ENCODE results near the gene HIF3A. TPM values are rescaled to one million over a fixed set of nuclear protein-coding genes. Genes with fewer than 3 reads are reported as not detected.

The HIF3A gene
- polyA plus RNA-seq, 1 donor (not counting 4 experiments of a cell fraction or from before 2014, with no cell fraction given): 0.01 TPM

DNA sequence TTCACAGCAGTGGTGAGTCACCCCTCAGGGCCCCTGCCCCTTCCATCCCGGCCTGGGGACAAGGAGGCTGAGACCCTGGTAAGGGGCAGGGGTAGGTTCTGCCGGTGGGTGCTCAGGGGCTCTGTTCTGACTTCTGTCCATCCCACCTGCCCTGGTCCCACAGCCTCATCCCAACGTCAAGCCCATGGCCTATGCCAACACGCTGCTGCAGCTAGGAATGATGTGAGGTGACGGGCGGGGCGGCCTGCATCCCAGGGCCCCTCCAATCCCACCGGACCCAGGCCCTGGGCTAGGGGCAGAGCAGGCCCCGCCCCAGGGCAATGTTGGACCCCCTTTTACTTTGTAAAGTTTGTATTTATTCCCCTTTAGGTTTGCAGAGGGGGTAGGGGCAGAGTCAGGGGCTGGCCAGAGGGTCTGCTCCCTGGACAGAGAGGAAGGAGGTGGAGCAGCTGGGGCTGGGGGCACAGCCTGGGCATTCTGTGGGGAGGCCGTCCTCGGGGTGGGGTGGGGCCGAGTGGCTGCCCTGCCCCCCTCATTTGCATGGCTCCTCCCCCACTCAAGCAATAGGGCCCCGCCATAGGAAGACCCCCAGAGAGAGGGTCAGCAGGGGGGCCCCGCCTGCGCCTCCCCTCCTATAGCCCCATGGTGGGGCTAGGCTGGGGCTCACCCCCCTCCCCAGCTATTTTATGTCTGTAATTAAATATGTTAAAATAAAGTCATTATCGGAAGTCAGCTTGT, 93.4 kb downstream of the HIF3A start:
- no peak overlapping the region for H3K4me3 ChIP-seq (ENCODE audit: control insufficient read depth in 2 of 3, extremely low read depth in 1 of 3, insufficient read depth in 2 of 3, low read depth in 1 of 3, low read length in 3 of 3)

DNA sequence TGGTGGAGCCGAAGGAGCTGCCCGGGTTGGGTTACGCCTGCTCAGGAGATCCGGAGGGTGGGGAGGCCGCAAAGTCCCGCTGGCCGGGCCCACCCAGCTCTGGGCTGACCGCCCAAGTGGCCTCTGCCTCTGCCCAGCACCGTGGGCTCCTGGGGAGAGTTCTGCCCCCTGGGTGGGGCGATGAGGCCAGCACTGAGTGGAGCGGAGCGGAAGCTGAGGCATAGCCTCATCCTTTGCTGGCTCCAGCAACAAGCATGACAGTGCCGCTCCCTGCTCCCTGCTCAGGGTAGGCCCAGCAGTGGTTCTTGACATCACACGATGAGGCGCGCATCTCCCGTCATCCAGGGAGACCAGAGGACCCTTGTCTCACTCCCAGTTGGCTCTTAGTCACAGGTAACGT, 94.0 kb downstream of the HIF3A start:
- peaks cover 4% of the 10 kb centered on the region for H3K9me3 ChIP-seq (ENCODE audit: control insufficient read depth, low read depth, low read length)
- H3K9me1 ChIP-seq (ENCODE audit: control insufficient read depth, extremely low read depth, insufficient read depth, low read length): no peaks in the 10 kb centered on the region
- no peak overlapping the region for H3K9ac ChIP-seq (ENCODE audit: control insufficient read depth, extremely low read depth, insufficient read depth, low read length)
- H3K36me3 ChIP-seq (ENCODE audit: control insufficient read depth in 2 of 2, extremely low read depth in 1 of 2, insufficient read depth in 2 of 2, low read length in 2 of 2): peaks cover 28 to 29% of the 10 kb centered on the region in 2 experiments
- no peak for DNase-seq (ENCODE audit: low read depth, low spot score)
- H3K4me2 ChIP-seq (ENCODE audit: control insufficient read depth, extremely low read depth, insufficient read depth, low read depth, low read length): no peak overlapping the region
- TF ChIP-seq, protein P1, sequence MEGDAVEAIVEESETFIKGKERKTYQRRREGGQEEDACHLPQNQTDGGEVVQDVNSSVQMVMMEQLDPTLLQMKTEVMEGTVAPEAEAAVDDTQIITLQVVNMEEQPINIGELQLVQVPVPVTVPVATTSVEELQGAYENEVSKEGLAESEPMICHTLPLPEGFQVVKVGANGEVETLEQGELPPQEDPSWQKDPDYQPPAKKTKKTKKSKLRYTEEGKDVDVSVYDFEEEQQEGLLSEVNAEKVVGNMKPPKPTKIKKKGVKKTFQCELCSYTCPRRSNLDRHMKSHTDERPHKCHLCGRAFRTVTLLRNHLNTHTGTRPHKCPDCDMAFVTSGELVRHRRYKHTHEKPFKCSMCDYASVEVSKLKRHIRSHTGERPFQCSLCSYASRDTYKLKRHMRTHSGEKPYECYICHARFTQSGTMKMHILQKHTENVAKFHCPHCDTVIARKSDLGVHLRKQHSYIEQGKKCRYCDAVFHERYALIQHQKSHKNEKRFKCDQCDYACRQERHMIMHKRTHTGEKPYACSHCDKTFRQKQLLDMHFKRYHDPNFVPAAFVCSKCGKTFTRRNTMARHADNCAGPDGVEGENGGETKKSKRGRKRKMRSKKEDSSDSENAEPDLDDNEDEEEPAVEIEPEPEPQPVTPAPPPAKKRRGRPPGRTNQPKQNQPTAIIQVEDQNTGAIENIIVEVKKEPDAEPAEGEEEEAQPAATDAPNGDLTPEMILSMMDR (optimal IDR thresholded peaks at IDR 0.05 in 1 of 3, IDR thresholded peaks at IDR 0.05 in 1 of 3, conservative IDR thresholded peaks at IDR 0.05 in 1 of 3; ENCODE audit: extremely low read depth in 1 of 3, insufficient read depth in 2 of 3, low read length in 3 of 3): no peak
- H4K20me1 ChIP-seq (ENCODE audit: control insufficient read depth, extremely low read depth, insufficient read depth, low read length): no peaks in the 10 kb centered on the region
- no peaks in the 10 kb centered on the region for H3K79me2 ChIP-seq (ENCODE audit: control insufficient read depth, insufficient read depth, low read length)
- no peak overlapping the region for H2AFZ ChIP-seq (ENCODE audit: control insufficient read depth, low read length)
- H3K27ac ChIP-seq (ENCODE audit: control insufficient read depth, insufficient read depth, low read length): no peak overlapping the region
- FAIRE-seq: no peak
- H3K27me3 ChIP-seq (ENCODE audit: control insufficient read depth, extremely low read depth, insufficient read depth, low read length): no peaks in the 10 kb centered on the region
- dilution Hi-C loops (cut with MboI; ENCODE audit: extremely low pct_ligation_motif_present, low sequenced_read_pairs): no loop called here
- H3K4me1 ChIP-seq (ENCODE audit: control insufficient read depth, extremely low read depth, insufficient read depth, low read length): no peaks in the 10 kb centered on the region
- no peak overlapping the region for H3K4me3 ChIP-seq (ENCODE audit: control insufficient read depth in 2 of 3, extremely low read depth in 1 of 3, insufficient read depth in 2 of 3, low read depth in 1 of 3, low read length in 3 of 3)

More for the DNA sequence above, 93.4 kb downstream of the HIF3A start:
- DNase-seq (ENCODE audit: low read depth, low spot score): no peak
- no peak for FAIRE-seq
- Histone ChIP-seq H3K27me3 (ENCODE audit: control insufficient read depth, extremely low read depth, insufficient read depth, low read length) (no peaks in the 10 kb centered on the region), H3K36me3 (ENCODE audit: control insufficient read depth in 2 of 2, extremely low read depth in 1 of 2, insufficient read depth in 2 of 2, low read length in 2 of 2) (peaks cover 28 to 29% of the 10 kb centered on the region in 2 experiments), H3K79me2 (ENCODE audit: control insufficient read depth, insufficient read depth, low read length) (no peaks in the 10 kb centered on the region), H3K9me1 (ENCODE audit: control insufficient read depth, extremely low read depth, insufficient read depth, low read length) (no peaks in the 10 kb centered on the region), H3K9me3 (ENCODE audit: control insufficient read depth, low read depth, low read length) (peaks cover 4% of the 10 kb centered on the region), H3K9ac (ENCODE audit: control insufficient read depth, extremely low read depth, insufficient read depth, low read length) (no peak overlapping the region), H4K20me1 (ENCODE audit: control insufficient read depth, extremely low read depth, insufficient read depth, low read length) (no peaks in the 10 kb centered on the region), H3K27ac (ENCODE audit: control insufficient read depth, insufficient read depth, low read length) (no peak overlapping the region), H2AFZ (ENCODE audit: control insufficient read depth, low read length) (no peak overlapping the region), H3K4me1 (ENCODE audit: control insufficient read depth, extremely low read depth, insufficient read depth, low read length) (no peaks in the 10 kb centered on the region), H3K4me2 (ENCODE audit: control insufficient read depth, extremely low read depth, insufficient read depth, low read depth, low read length) (no peak overlapping the region)
- TF ChIP-seq, protein P1 (optimal IDR thresholded peaks at IDR 0.05 in 1 of 3, IDR thresholded peaks at IDR 0.05 in 1 of 3, conservative IDR thresholded peaks at IDR 0.05 in 1 of 3; ENCODE audit: extremely low read depth in 1 of 3, insufficient read depth in 2 of 3, low read length in 3 of 3): no peak
- TF ChIP-seq EZH2 (IDR thresholded peaks at IDR 0.05; ENCODE audit: low read length): no peak
- dilution Hi-C loops (cut with MboI; ENCODE audit: extremely low pct_ligation_motif_present, low sequenced_read_pairs): no loop called here

All from keratinocyte (primary cell).